SIG-M5 (cell line): ENCODE results near the gene SKIC2.

Source experiments
- DNase-seq: peaks from one replicate; lab custom pipeline; 2025; lab: John Stamatoyannopoulos, UW

The SKIC2 gene

GRCh38 chr6:31945507-31946369 lies 13.2 kb upstream of the SKIC2 start, which contains the start of gene CFB:
CFB (plus strand) TSS chr6:31946095; CDS start chr6:31946222, 127 bp downstream.
- DNase-seq, result no peak

GRCh38 chr6:31946370-31946885 lies 12.5 kb upstream of the SKIC2 start:
- DNase-seq, result no peak

- DNase-seq, result no peak
Measured at GRCh38 chr6:31947070-31947675, 11.8 kb upstream of the SKIC2 start.

- DNase-seq, result no peak
Measured at GRCh38 chr6:31947864-31948263, 11.1 kb upstream of the SKIC2 start.

GRCh38 chr6:31948306-31948705 lies 10.7 kb upstream of the SKIC2 start:
- DNase-seq, result no peak

- DNase-seq, result no peak
Measured at GRCh38 chr6:31948753-31949413, 10.1 kb upstream of the SKIC2 start.

GRCh38 chr6:31949926-31950548 lies 8.9 kb upstream of the SKIC2 start:
- DNase-seq, result no peak

- no peak for DNase-seq
Measured at GRCh38 chr6:31952140-31952805, 6.7 kb upstream of the SKIC2 start.

GRCh38 chr6:31952890-31953289 lies 6.1 kb upstream of the SKIC2 start:
- no peak for DNase-seq

- no peak for DNase-seq
Measured at GRCh38 chr6:31954511-31954910, 4.5 kb upstream of the SKIC2 start.

- DNase-seq, result no peak
Measured at GRCh38 chr6:31956796-31957195, 2.2 kb upstream of the SKIC2 start.

GRCh38 chr6:31958412-31958740 lies 599 bp upstream of the SKIC2 start:
- no peak for DNase-seq

- no peak for DNase-seq
Measured at GRCh38 chr6:31961616-31962015, 2.6 kb downstream of the SKIC2 start.

GRCh38 chr6:31963921-31964320 lies 4.9 kb downstream of the SKIC2 start:
- no peak for DNase-seq

- no peak for DNase-seq
Measured at GRCh38 chr6:31965700-31966099, 6.7 kb downstream of the SKIC2 start.

- no peak for DNase-seq
Measured at GRCh38 chr6:31966506-31966905, 7.5 kb downstream of the SKIC2 start.

- no peak for DNase-seq
Measured at GRCh38 chr6:31966997-31967925, 8.3 kb downstream of the SKIC2 start.

GRCh38 chr6:31967926-31968320 lies 8.9 kb downstream of the SKIC2 start:
- no peak for DNase-seq

- DNase-seq, result no peak
Measured at GRCh38 chr6:31968326-31968725, 9.4 kb downstream of the SKIC2 start.

GRCh38 chr6:31968791-31969711 lies 10.1 kb downstream of the SKIC2 start:
- no peak for DNase-seq
